G401 (cell line): ENCODE data around the gene MAD2L1. TPM values are rescaled to one million over a fixed set of nuclear protein-coding genes. Genes with fewer than 3 reads are reported as not detected.

Experiments used
- DNase-seq: peaks from one replicate; pipeline ENCODE4 v3.0.0-alpha.2; 2015; ENCODE audit warnings: low spot score
- in situ Hi-C: cut with HindIII; loops from 2 replicates; pipeline ENCODE4 v1.10.0; 2016; ENCODE audit warnings: low sequenced_read_pairs, mixed read lengths
- total RNA-seq: library from RNA; depleted of rRNA; stranded (reverse); fragments of >200 nt; shearing (Covaris generic); gene quantifications from 2 replicates; pipeline ENCODE4 v1.2.3, GENCODE V29; 2014

Gene MAD2L1
- total RNA-seq, 1 experiment from 2014 or later, result 103 TPM

DNA sequence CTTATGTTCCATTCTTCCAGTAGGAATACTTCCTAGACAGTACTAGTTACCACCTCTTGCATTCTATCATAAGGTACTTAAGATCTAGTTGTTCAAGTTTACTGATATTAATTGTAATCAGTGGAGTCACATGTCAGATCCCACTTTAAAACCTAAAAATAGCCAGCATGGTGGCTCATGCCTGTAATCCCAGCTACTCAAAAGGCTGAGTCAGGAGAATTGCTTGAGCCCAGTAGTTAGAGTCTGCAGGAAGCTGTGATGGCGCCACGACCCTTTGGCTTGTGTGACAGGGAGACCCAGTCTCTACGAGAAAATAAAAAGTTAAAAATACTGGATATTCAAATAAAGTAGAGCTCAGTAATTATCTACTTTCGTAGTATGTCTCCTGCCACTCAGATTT is 57.7 kb downstream of the MAD2L1 start:
- no peak for DNase-seq
- in situ Hi-C loops, result no loop called here

DNA sequence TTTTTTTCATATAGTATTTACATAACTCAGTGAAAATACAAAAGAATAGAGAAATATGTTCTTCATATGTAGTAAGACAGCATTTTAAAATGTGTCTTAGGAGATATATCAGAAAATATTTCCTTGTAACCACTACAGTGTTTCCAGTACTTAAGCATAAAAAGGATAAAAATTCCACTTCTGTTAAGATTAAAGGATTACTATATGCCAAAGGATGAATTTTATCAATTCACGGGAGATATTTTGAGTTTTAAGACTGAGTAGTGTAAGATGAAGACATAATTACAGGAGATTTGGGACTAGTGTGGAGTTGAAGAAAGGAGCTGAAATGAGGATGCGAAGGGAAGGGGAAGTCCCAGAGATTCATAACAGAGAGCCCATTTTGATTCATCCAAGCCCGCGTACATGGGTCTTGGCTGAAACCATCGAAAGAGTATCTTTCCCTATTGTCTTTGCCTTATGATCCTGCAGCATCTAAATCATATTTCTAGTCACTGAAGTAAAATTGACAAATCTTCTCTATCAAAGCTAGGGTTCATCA is 58.7 kb downstream of the MAD2L1 start:
- DNase-seq, result no peak
- in situ Hi-C loops, result no loop called here

DNA sequence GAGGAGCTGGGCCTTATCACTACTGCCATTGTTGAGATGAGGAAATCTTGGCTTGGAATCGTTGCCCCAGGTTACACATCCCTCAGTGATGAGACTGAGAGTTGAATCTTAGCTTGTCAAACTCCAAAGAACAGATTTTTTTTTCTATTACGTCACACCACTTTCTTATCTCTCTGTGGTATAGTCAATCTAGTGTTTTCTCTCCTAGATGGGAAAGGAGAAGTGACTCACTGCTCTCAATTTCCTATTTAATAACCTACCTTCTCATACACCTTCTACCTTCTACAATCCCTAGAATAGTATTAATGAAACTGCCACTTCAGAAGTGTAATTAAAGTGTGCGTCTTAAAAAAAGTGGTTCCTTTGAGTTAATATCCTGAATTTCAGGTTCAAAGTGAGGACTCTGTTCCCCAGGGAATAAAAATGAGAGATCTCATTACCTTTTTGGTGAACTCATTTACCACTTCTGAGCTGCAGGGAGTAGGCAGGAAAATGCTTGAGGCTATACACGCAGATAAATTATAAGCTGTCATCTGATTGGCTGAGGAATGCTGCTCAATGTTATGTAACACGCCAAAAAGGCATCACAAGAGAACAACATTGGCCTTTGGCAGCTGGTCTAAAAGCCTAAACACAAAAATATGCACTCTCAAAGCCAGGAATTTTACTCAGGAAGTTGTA is 59.3 kb downstream of the MAD2L1 start:
- in situ Hi-C loops, result no loop called here
- no peak for DNase-seq
